ENCODE results near the gene SLC44A4. TPM values are rescaled to one million over a fixed set of nuclear protein-coding genes. Genes with fewer than 3 reads are reported as not detected.
A peak's percentile ranks its signal among the peaks of the same experiment; 100 is the strongest.

SLC44A4 gene
- total and polyA plus RNA-seq, 9 of the 15 experiments (the other 6 are each of a cell fraction or from before 2014, with no cell fraction given), result 7.9 to 18.6 (median 11.2) TPM

- TF ChIP-seq ZBTB26 (CRISPR knock-in tag; IDR thresholded peaks at IDR 0.05) (no peak), MEIS2 (IDR thresholded peaks at IDR 0.05; ENCODE audit: partially characterized antibody) (no peak), LCOR (CRISPR knock-in tag; IDR thresholded peaks at IDR 0.05) (peak; percentile 63; the same call in 1 of the 2 replicates), MCM5 (IDR thresholded peaks at IDR 0.05; ENCODE audit: low read depth) (no peak), ZNF717 (CRISPR knock-in tag; IDR thresholded peaks at IDR 0.05) (0 out of 2 replicates have a peak, but pooled peaks have one; percentile 24), CBX5 (IDR thresholded peaks at IDR 0.05; ENCODE audit: borderline replicate concordance, low read depth) (no peak), ZNF561 (CRISPR knock-in tag; conservative IDR thresholded peaks at IDR 0.05) (no peak), CBFB (CRISPR knock-in tag; IDR thresholded peaks at IDR 0.05) (0 out of 2 replicates have a peak, but pooled peaks have one; percentile 46), IRF1 (CRISPR knock-in tag; IDR thresholded peaks at IDR 0.05; ENCODE audit: borderline replicate concordance) (no peak), RBFOX2 (IDR thresholded peaks at IDR 0.05; ENCODE audit: low read depth, low read length) (peak; percentile 70; the same call in 1 of the 2 replicates), MBD2 (IDR thresholded peaks at IDR 0.05; ENCODE audit: borderline replicate concordance, low read depth) (no peak), HBP1 (CRISPR knock-in tag; IDR thresholded peaks at IDR 0.05) (no peak), NFXL1 (CRISPR knock-in tag; IDR thresholded peaks at IDR 0.05) (0 out of 2 replicates have a peak, but pooled peaks have one; percentile 62), POLR2AphosphoS5 (IDR thresholded peaks at IDR 0.05; ENCODE audit: control insufficient read depth, insufficient read depth, low read depth, low read length) (0 out of 2 replicates have a peak, but pooled peaks have one; percentile 14), SREBF2 (CRISPR knock-in tag; IDR thresholded peaks at IDR 0.05) (0 out of 2 replicates have a peak, but pooled peaks have one; percentile 93), ZNF740 (CRISPR knock-in tag; IDR thresholded peaks at IDR 0.05) (no peak), ZNF740 (tag; IDR thresholded peaks at IDR 0.05) (0 out of 4 replicates have a peak, but pooled peaks of 1 of the 2 experiments have one; percentile 53), CREB1 (IDR thresholded peaks at IDR 0.05) (no peak), CREB1 (CRISPR knock-in tag; IDR thresholded peaks at IDR 0.05) (0 out of 2 replicates have a peak, but pooled peaks have one; percentile 18), C11orf30 (IDR thresholded peaks at IDR 0.05; ENCODE audit: low read depth) (no peak), HNRNPL (IDR thresholded peaks at IDR 0.05; ENCODE audit: low read depth, low read length) (0 out of 2 replicates have a peak, but pooled peaks have one; percentile 20), CEBPG (CRISPR knock-in tag; IDR thresholded peaks at IDR 0.05) (peak; percentile 51), CEBPG (tag; conservative IDR thresholded peaks at IDR 0.05 in 1 of 2, IDR thresholded peaks at IDR 0.05 in 1 of 2) (no peak), CSDE1 (IDR thresholded peaks at IDR 0.05) (no peak)
These were observed 41.3 kb downstream of the SLC44A4 start (continued) for GRCh38 chr6:31837369-31838113.
